Upper lobe of left lung (tissue), 4 donors: ENCODE measurements around the gene ZNF337.

Experiments used
- POLR2A ChIP-seq, 4 donors: fragments of 450-650 bp; IDR thresholded peaks; one replicate each; pipeline ENCODE4 v1.5.1; 2016 to 2017; ENCODE audit warnings: antibody characterized with exemption in 4 of 4, mild to moderate bottlenecking in 2 of 4
- TF ChIP-seq, protein P1 (sequence below), 6 experiments: fragments of 450-650 bp in 4 of 6; fragments of 200-600 bp in 2 of 6; sonication (generic) in 2 of 6; IDR thresholded peaks; one replicate each; pipeline ENCODE4 v1.5.1; 2016 to 2019; ENCODE audit warnings: antibody characterized with exemption in 6 of 6

DNA sequence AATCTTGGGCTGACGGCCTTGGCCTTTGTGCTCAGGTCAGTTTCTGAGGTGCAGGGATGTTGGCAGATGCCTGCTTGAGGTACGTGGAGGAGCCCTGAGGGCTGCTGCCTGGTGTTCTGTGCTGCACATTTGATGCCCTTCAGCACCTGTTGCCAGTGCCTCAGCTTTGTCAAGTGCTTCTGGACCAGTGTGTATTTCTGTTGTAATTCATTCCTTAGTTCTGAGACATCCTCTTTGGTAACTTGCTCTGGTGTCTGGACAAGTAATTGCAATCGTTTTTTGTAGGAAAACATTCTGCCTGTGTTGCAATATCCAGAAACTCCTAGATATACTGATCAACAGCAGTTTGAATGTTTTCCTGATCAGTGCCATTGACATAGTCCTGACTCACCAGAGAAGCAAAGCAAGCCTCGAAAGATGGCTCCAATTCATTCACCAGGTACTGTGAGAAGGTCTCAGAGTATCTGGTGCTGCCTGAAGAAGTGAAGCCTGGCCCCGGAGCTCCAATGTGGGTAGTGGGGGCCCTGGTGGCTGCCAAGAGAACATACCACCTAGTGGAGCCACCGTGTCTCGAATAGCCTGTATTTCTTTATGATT lies 26.7 kb downstream of the ZNF337 start:
- TF ChIP-seq POLR2A (IDR thresholded peaks at IDR 0.05) = no peak
- TF ChIP-seq, protein P1, sequence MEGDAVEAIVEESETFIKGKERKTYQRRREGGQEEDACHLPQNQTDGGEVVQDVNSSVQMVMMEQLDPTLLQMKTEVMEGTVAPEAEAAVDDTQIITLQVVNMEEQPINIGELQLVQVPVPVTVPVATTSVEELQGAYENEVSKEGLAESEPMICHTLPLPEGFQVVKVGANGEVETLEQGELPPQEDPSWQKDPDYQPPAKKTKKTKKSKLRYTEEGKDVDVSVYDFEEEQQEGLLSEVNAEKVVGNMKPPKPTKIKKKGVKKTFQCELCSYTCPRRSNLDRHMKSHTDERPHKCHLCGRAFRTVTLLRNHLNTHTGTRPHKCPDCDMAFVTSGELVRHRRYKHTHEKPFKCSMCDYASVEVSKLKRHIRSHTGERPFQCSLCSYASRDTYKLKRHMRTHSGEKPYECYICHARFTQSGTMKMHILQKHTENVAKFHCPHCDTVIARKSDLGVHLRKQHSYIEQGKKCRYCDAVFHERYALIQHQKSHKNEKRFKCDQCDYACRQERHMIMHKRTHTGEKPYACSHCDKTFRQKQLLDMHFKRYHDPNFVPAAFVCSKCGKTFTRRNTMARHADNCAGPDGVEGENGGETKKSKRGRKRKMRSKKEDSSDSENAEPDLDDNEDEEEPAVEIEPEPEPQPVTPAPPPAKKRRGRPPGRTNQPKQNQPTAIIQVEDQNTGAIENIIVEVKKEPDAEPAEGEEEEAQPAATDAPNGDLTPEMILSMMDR (IDR thresholded peaks at IDR 0.05) = no peak
